ENCODE measurements around the gene SFTPA1. TPM values are rescaled to one million over a fixed set of nuclear protein-coding genes. Genes with fewer than 3 reads are reported as not detected.
"Not testable (repeated sequence)": the region's sequence is repeated elsewhere in the genome, so short reads cannot be mapped to it uniquely, and the experiment has no call there.

Gene SFTPA1
- polyA plus RNA-seq, 3 donors: not detected

DNA sequence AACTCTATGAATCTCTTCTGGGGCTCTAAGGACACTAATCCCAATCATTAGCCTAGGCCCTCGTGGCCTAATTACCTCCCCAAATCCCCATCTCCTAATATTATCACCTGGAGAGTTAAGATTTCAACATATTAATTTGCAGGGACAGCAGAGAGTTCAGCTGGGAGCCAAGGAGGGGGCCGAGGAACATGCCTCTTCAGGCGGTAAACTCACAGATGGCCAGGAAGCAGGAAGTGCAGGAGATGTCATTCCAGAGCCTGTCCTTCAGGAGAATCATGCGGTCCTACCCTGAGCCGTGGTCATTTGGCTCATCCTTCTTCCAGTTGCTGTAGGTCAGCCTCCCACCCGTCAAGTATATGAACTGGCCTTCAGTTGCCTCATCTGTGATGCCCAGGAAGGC lies 28.6 kb upstream of the SFTPA1 start:
- no peak overlapping the region for H2AFZ ChIP-seq (ENCODE audit: insufficient read depth, low read depth, low read length, poor library complexity, severe bottlenecking)
- H3K36me3 ChIP-seq (replicated peaks in 1 of 2; ENCODE audit: control insufficient read depth in 1 of 2, insufficient read depth in 2 of 2, low read length in 2 of 2): no peaks in the 10 kb centered on the region
- no peak overlapping the region for H3K9ac ChIP-seq (ENCODE audit: insufficient read depth, low read length, poor library complexity, severe bottlenecking)
- H3K4me2 ChIP-seq (replicated peaks; ENCODE audit: extremely low read depth, low read length, poor library complexity, severe bottlenecking): no peak overlapping the region
- no peaks in the 10 kb centered on the region for H3K79me2 ChIP-seq (ENCODE audit: insufficient read depth, low read length)
- TF ChIP-seq, protein P1, sequence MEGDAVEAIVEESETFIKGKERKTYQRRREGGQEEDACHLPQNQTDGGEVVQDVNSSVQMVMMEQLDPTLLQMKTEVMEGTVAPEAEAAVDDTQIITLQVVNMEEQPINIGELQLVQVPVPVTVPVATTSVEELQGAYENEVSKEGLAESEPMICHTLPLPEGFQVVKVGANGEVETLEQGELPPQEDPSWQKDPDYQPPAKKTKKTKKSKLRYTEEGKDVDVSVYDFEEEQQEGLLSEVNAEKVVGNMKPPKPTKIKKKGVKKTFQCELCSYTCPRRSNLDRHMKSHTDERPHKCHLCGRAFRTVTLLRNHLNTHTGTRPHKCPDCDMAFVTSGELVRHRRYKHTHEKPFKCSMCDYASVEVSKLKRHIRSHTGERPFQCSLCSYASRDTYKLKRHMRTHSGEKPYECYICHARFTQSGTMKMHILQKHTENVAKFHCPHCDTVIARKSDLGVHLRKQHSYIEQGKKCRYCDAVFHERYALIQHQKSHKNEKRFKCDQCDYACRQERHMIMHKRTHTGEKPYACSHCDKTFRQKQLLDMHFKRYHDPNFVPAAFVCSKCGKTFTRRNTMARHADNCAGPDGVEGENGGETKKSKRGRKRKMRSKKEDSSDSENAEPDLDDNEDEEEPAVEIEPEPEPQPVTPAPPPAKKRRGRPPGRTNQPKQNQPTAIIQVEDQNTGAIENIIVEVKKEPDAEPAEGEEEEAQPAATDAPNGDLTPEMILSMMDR (IDR thresholded peaks at IDR 0.05): no peak
- no peaks in the 10 kb centered on the region for H3K4me1 Mint-ChIP-seq
- H3K27me3 Mint-ChIP-seq (ENCODE audit: low read depth in 3 of 3): peaks cover 1 to 4% (median 1%) of the 10 kb centered on the region in 3 donors
- peaks cover 0 to 2% of the 10 kb centered on the region in 2 donors for H3K27me3 ChIP-seq (ENCODE audit: control insufficient read depth in 2 of 2, insufficient read depth in 2 of 2, low read length in 2 of 2)
- H3K9me3 Mint-ChIP-seq: peaks cover 0 to 2% (median 0%) of the 10 kb centered on the region in 7 donors
- H3K4me3 Mint-ChIP-seq: no peak overlapping the region
- no peak overlapping the region for H3K27ac ChIP-seq (ENCODE audit: low read depth in 1 of 2, low read length in 2 of 2)
- H3K27ac Mint-ChIP-seq: no peak overlapping the region
- H4K20me1 ChIP-seq (ENCODE audit: insufficient read depth, low read length): no peaks in the 10 kb centered on the region
- no peaks in the 10 kb centered on the region for H3K36me3 Mint-ChIP-seq
- H3K9me3 ChIP-seq (replicated peaks in 1 of 2; ENCODE audit: control insufficient read depth in 1 of 2, insufficient read depth in 1 of 2, low read length in 2 of 2): no peaks in the 10 kb centered on the region
- WGBS (ENCODE audit: insufficient coverage): 93% methylated on average over 5 of the region's 6 CpGs
- H3K4me3 ChIP-seq (replicated peaks in 1 of 3; ENCODE audit: low read depth in 2 of 3, low read length in 3 of 3): no peak overlapping the region
- intact Hi-C loops (cut with micrococcal nuclease): no loop called here
- H3K4me1 ChIP-seq (ENCODE audit: control insufficient read depth in 1 of 2, insufficient read depth in 2 of 2, low read length in 2 of 2): no peaks in the 10 kb centered on the region
- no peak for DNase-seq

DNA sequence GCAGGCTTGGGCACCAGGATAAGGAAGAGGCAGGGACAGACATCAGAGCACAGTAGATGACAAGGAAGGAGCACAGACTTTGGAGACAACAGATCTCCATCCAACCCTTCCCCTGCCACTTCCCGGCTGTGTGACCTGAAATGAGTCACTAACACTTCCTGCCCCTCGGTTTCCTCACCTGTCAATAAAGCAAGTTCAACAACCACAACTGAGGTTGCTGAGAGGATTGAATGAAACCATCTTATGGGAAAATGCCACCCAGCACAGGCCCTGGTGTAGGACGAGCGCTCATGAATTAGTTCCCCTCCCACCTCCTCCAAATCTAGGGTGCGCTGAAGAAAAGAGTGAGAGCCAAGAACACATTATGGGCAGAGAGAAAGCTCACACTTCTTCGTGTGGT lies 27.8 kb upstream of the SFTPA1 start:
- H2AFZ ChIP-seq (ENCODE audit: insufficient read depth, low read depth, low read length, poor library complexity, severe bottlenecking); H3K4me1 ChIP-seq (ENCODE audit: control insufficient read depth in 1 of 2, insufficient read depth in 2 of 2, low read length in 2 of 2); intact Hi-C loops (cut with micrococcal nuclease); H3K36me3 ChIP-seq (replicated peaks in 1 of 2; ENCODE audit: control insufficient read depth in 1 of 2, insufficient read depth in 2 of 2, low read length in 2 of 2); H3K27ac Mint-ChIP-seq; H3K4me3 ChIP-seq (replicated peaks in 1 of 3; ENCODE audit: low read depth in 2 of 3, low read length in 3 of 3); H3K4me2 ChIP-seq (replicated peaks; ENCODE audit: extremely low read depth, low read length, poor library complexity, severe bottlenecking); H3K27me3 Mint-ChIP-seq (ENCODE audit: low read depth in 3 of 3); H3K27ac ChIP-seq (ENCODE audit: low read depth in 1 of 2, low read length in 2 of 2); H4K20me1 ChIP-seq (ENCODE audit: insufficient read depth, low read length); DNase-seq; H3K27me3 ChIP-seq (ENCODE audit: control insufficient read depth in 2 of 2, insufficient read depth in 2 of 2, low read length in 2 of 2); H3K79me2 ChIP-seq (ENCODE audit: insufficient read depth, low read length); H3K9me3 Mint-ChIP-seq; H3K9ac ChIP-seq (ENCODE audit: insufficient read depth, low read length, poor library complexity, severe bottlenecking); H3K9me3 ChIP-seq (replicated peaks in 1 of 2; ENCODE audit: control insufficient read depth in 1 of 2, insufficient read depth in 1 of 2, low read length in 2 of 2); H3K4me3 Mint-ChIP-seq; H3K36me3 Mint-ChIP-seq; H3K4me1 Mint-ChIP-seq: not testable (repeated sequence)
- no CpG with 5 or more reads among the region's 6 CpGs for WGBS (ENCODE audit: insufficient coverage)

Data from CD14-positive monocyte (primary cell).